Right lobe of liver (tissue), 6 donors: Measurements from ENCODE around the gene ARHGAP42. TPM values are rescaled to one million over a fixed set of nuclear protein-coding genes. Genes with fewer than 3 reads are reported as not detected.

ENCODE experiments used
- ATAC-seq, 4 donors: fragments of 200-7000 bp; cut with Tn5 transposase; one replicate each; pipeline ENCODE4 v1.9.1; 2020; ENCODE audit warnings: mild to moderate bottlenecking in 4 of 4, moderate library complexity in 4 of 4
- DNase-seq, 3 donors: peaks; one replicate each; pipeline ENCODE4 v3.0.0-alpha.2; 2020
- H3K27ac ChIP-seq, 3 donors: fragments of 200-600 bp; one replicate each; pipeline ENCODE4 v1.8.0; 2022
- H3K27me3 ChIP-seq, 2 donors: fragments of 200-600 bp; one replicate each; pipeline ENCODE4 v1.8.0; 2022
- H3K36me3 ChIP-seq, 4 donors: fragments of 200-600 bp; sonication (generic) in 1 of 4; one replicate each; pipeline versions ENCODE4 v1.5.1 to v1.8.0; 2017 to 2022; ENCODE audit warnings: control low read depth in 1 of 4
- H3K4me1 ChIP-seq, 4 donors: fragments of 200-600 bp; sonication (generic) in 1 of 4; one replicate each; pipeline versions ENCODE4 v1.5.1 to v1.8.0; 2017 to 2022; ENCODE audit warnings: control low read depth in 1 of 4
- H3K4me3 ChIP-seq, 3 donors: fragments of 200-600 bp; one replicate each; pipeline ENCODE4 v1.8.0; 2022
- H3K9me3 ChIP-seq, 4 donors: fragments of 200-600 bp; sonication (generic) in 1 of 4; one replicate each; pipeline versions ENCODE4 v1.5.1 to v1.8.0; 2017 to 2022; ENCODE audit warnings: control low read depth in 1 of 4
- CTCF ChIP-seq, 4 donors: fragments of 200-600 bp in 3 of 4; fragments of 450-650 bp in 1 of 4; IDR thresholded peaks; one replicate each; pipeline versions ENCODE4 v1.5.1 to v1.8.0; 2016 to 2022; ENCODE audit warnings: antibody characterized with exemption in 4 of 4, mild to moderate bottlenecking in 2 of 4
- POLR2A ChIP-seq: fragments of 450-650 bp; IDR thresholded peaks from one replicate; pipeline ENCODE4 v1.6.1; 2017; ENCODE audit warnings: antibody characterized with exemption, mild to moderate bottlenecking
- WGBS: methylation state at CpG from one replicate; pipeline ENCODE4 v1.1.6; 2018; ENCODE audit warnings: low coverage, low lambda C conversion rate; ENCODE audit not compliant: insufficient coverage; ENCODE audit errors: missing lambda C conversion rate; 5-methylcytosine and 5-hydroxymethylcytosine counted together
- intact Hi-C, 2 donors: fragments of 100-400 bp; cut with DNase I; formaldehyde crosslinking; loops; one replicate each; pipeline versions ENCODE4 v1.11.2 to v1.14.1; 2022
- total RNA-seq, 6 experiments: library from RNA; depleted of rRNA in 2 of 6; stranded (reverse); fragments of >200 nt in 2 of 6; fragmentation: NEBNext Ultra II Directional in 3 of 6; extraction: Animal tissue kit (Norgen Biotek cat#: 25700) in 3 of 6; gene quantifications; one replicate each; pipeline versions ENCODE4 v1.1.0 to v1.2.4, GENCODE V29; 2016 to 2023
- donor health status: DM: no; HTN: yes; CAD: no.
- donor health status: DM: no; HTN: no; CAD: no.
- donor health status: DM: no; HTN: no; CAD: no.
- donor health status: DM: no; HTN: yes; CAD: no.
- donor health status: DM: no; HTN: yes; CAD: no.

ARHGAP42 gene
- total RNA-seq, 6 experiments from 2014 or later = 8.7 to 15.8 (median 13.1) TPM

GRCh38 chr11:100780470-100780869, 93.4 kb downstream of the ARHGAP42 start:
- DNase-seq (no peak), ATAC-seq (no peak)
- H3K4me3 ChIP-seq = no peak overlapping the region
- no peak overlapping the region for H3K27ac ChIP-seq
- intact Hi-C loops = no loop called here
- TF ChIP-seq POLR2A (no peak), CTCF (IDR thresholded peaks at IDR 0.05) (no peak)
- H3K4me1 ChIP-seq = peaks cover 0 to 29% (median 14%) of the 10 kb centered on the region in 4 donors
- H3K9me3 ChIP-seq = no peaks in the 10 kb centered on the region
- WGBS = 88% methylated on average over 8 of the region's 8 CpGs
- H3K27me3 ChIP-seq = no peaks in the 10 kb centered on the region
- H3K36me3 ChIP-seq = no peaks in the 10 kb centered on the region

GRCh38 chr11:100785148-100785983, 98.3 kb downstream of the ARHGAP42 start:
- Histone ChIP-seq H3K9me3 (no peaks in the 10 kb centered on the region), H3K36me3 (no peaks in the 10 kb centered on the region), H3K4me3 (no peak overlapping the region), H3K4me1 (peaks cover 0 to 47% (median 16%) of the 10 kb centered on the region in 4 donors), H3K27me3 (no peaks in the 10 kb centered on the region), H3K27ac (peak overlapping the region in 2 of 3 donors; percentile 18 to 65)
- intact Hi-C loops = no loop called here
- DNase-seq (no peak), ATAC-seq (peak; percentile 83 to 93 (median 90))
- TF ChIP-seq CTCF (IDR thresholded peaks at IDR 0.05) = no peak
- TF ChIP-seq POLR2A = no peak
- WGBS = 27% methylated on average over 5 of the region's 5 CpGs

GRCh38 chr11:100788561-100789295, 101.6 kb downstream of the ARHGAP42 start:
- 93% methylated on average over 1 of the region's 1 CpG for WGBS
- H3K27me3 ChIP-seq = no peaks in the 10 kb centered on the region
- DNase-seq = no peak
- H3K4me3 ChIP-seq = no peak overlapping the region
- H3K27ac ChIP-seq = peak overlapping the region in 2 of 3 donors; percentile 12 to 54
- intact Hi-C loops = no loop called here
- TF ChIP-seq CTCF (IDR thresholded peaks at IDR 0.05) (no peak), POLR2A (no peak)
- no peaks in the 10 kb centered on the region for H3K36me3 ChIP-seq
- no peak for ATAC-seq
- H3K4me1 ChIP-seq = peaks cover 0 to 49% (median 16%) of the 10 kb centered on the region in 4 donors
- H3K9me3 ChIP-seq = no peaks in the 10 kb centered on the region

- intact Hi-C loops = no loop called here
Measured at GRCh38 chr11:100789500-100789899, 102.4 kb downstream of the ARHGAP42 start.

More at GRCh38 chr11:100789500-100789899, 102.4 kb downstream of the ARHGAP42 start:
- Histone ChIP-seq H3K27ac (peak overlapping the region in 2 of 3 donors; percentile 12 to 54), H3K27me3 (no peaks in the 10 kb centered on the region), H3K4me1 (peaks cover 0 to 47% (median 16%) of the 10 kb centered on the region in 4 donors), H3K36me3 (no peaks in the 10 kb centered on the region), H3K4me3 (no peak overlapping the region), H3K9me3 (no peaks in the 10 kb centered on the region)
- TF ChIP-seq POLR2A = no peak
- no peak for TF ChIP-seq CTCF (IDR thresholded peaks at IDR 0.05)
- ATAC-seq (peak; percentile 49 to 72 (median 62)), DNase-seq (peak; percentile 33 to 86 (median 81))
- 50% methylated on average over 3 of the region's 6 CpGs for WGBS
